BE2C (cell line): ENCODE data around the gene KRT34. TPM values are rescaled to one million over a fixed set of nuclear protein-coding genes. Genes with fewer than 3 reads are reported as not detected.
"Not testable (repeated sequence)": the region's sequence is repeated elsewhere in the genome, so short reads cannot be mapped to it uniquely, and the experiment has no call there.

ENCODE experiments used
- DNase-seq: peaks from one replicate; pipeline ENCODE4 v3.0.0-alpha.2; 2020
- H3K27me3 ChIP-seq: fragments of 250-450 bp; sonication (Bioruptor Pico); 2 replicates; pipeline ENCODE4 v1.5.1; 2020; ENCODE audit warnings: mild to moderate bottlenecking
- H3K36me3 ChIP-seq: fragments of 250-450 bp; sonication (Bioruptor Pico); 2 replicates; pipeline ENCODE4 v1.5.1; 2020; ENCODE audit warnings: mild to moderate bottlenecking
- H3K4me1 ChIP-seq: fragments of 250-450 bp; sonication (Bioruptor Pico); 2 replicates; pipeline ENCODE4 v1.5.1; 2020
- H3K4me3 ChIP-seq: 2 replicates; pipeline ENCODE4 v1.5.1; 2011; ENCODE audit warnings: low read depth, low read length
- H3K9me3 ChIP-seq: fragments of 250-450 bp; sonication (Bioruptor Pico); 2 replicates; pipeline ENCODE4 v1.5.1; 2020
- CTCF ChIP-seq: IDR thresholded peaks from 2 replicates; pipeline ENCODE4 v1.5.1; 2012; ENCODE audit warnings: mild to moderate bottlenecking, low read depth, low read length
- polyA plus RNA-seq: library from polyadenylated mRNA; unstranded; fragments of >200 nt; gene quantifications from one replicate; pipeline ENCODE4 v1.2.1, GENCODE V29; 2012; ENCODE audit warnings: low read depth, missing spikeins; ENCODE audit not compliant: insufficient read length, insufficient read depth

The KRT34 gene
- polyA plus RNA-seq, result not detected

- not testable (repeated sequence) for H3K9me3 ChIP-seq, H3K4me1 ChIP-seq, H3K36me3 ChIP-seq, H3K4me3 ChIP-seq, DNase-seq
- peaks cover 35% of the 10 kb centered on the region for H3K27me3 ChIP-seq
These were observed at the start of gene KRT34 for GRCh38 chr17:41381943-41382342. KRT34 (minus strand) TSS chr17:41382306; CDS start chr17:41382246, 60 bp downstream.

DNA sequence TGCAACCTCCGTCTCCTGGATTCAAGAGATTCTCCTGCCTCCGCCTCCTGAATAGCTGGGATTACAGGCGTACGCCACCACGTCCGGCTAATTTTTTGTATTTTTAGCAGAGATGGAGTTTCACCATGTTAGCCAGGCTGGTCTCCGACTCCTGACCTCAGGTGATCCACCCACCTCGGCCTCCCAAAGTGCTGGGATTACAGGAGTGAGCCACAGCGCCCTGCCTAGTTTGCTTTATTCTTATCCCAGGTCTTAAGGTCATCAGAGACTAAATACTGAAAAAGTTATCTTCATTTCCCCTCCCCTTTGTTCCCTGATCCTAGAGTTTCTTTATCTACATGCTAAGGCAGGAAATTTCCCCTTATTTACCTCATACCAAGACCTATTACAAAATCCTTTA is 48.3 kb upstream of the KRT34 start:
- not testable (repeated sequence) for DNase-seq, H3K9me3 ChIP-seq, H3K4me3 ChIP-seq, H3K36me3 ChIP-seq, H3K4me1 ChIP-seq, H3K27me3 ChIP-seq

DNA sequence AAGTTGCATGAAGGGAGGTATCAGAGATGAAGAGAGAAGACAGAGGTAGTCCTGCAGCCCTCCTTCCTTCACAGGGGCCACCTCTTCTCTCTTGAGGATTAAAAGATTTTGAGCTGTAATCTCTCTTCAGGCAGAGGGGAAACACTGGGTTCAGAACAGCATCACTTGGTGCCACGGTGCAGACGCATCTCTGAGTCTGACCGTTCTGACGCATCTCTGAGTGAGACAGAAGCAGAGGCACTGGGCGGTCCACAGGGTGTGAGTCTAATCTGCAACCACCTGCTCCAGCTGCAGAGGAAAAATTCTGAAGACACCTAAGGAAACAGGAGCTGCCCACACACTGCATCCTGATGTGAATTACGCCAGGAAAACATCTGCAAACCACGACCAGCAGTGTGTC is 47.6 kb upstream of the KRT34 start:
- Histone ChIP-seq H3K4me3 (no peak overlapping the region), H3K4me1 (no peaks in the 10 kb centered on the region), H3K9me3 (no peaks in the 10 kb centered on the region), H3K27me3 (no peaks in the 10 kb centered on the region; the same call in 1 of the 2 replicates), H3K36me3 (no peaks in the 10 kb centered on the region)
- TF ChIP-seq CTCF, result no peak
- no peak for DNase-seq

DNA sequence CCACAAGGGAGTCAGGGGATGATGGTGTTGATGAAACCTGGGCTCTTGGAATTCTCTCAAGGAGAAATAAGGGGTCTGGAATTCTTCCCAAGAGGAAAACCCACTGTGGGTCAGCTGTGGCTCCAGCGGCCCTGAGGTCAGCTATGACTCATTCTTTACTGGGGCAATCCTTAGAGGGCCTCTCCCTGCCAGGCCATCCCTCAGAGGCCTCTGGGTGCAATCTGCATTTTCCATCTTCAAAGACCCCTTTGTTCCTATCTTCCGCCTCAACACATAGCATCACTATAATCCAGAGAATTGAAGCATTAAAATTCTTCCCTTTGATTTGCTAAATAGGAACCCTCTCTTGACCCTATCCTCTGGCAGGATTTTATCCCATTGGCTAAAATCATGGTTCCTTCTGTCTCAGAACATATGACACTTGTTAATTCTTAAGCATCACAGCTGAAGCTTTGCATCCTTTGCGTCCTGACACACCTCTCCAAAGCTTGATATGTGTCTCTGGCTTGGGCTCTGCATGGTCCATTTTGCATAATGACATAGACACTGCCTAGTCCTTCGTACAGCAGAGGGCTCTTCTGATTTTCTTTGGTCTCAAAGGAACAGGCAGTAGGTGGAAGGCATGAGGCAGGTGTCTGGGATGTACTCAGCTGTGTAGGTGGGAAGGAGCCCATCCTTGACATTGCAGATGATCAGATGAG is 46.6 kb upstream of the KRT34 start:
- Histone ChIP-seq H3K4me3 (no peak overlapping the region), H3K27me3 (no peaks in the 10 kb centered on the region; the same call in 1 of the 2 replicates), H3K9me3 (no peaks in the 10 kb centered on the region), H3K4me1 (no peaks in the 10 kb centered on the region), H3K36me3 (no peaks in the 10 kb centered on the region)
- no peak for TF ChIP-seq CTCF
- DNase-seq, result no peak

- no peaks in the 10 kb centered on the region for H3K36me3 ChIP-seq
- no peaks in the 10 kb centered on the region for H3K27me3 ChIP-seq
- H3K4me3 ChIP-seq, result no peak within 1 kb of the TSS
- no peak for DNase-seq
- TF ChIP-seq CTCF, result no peak
- no peaks in the 10 kb centered on the region for H3K9me3 ChIP-seq
- peaks cover 8% of the 10 kb centered on the region for H3K4me1 ChIP-seq
These were observed 42.1 kb upstream of the KRT34 start, which contains the start of gene KRT37 for GRCh38 chr17:41424111-41424635. KRT37 (minus strand) TSS chr17:41424585; CDS start chr17:41424523, 62 bp downstream.

GRCh38 chr17:41422586-41422985 is 40.5 kb upstream of the KRT34 start:
- DNase-seq, H3K4me3 ChIP-seq, H3K9me3 ChIP-seq, H3K4me1 ChIP-seq, H3K36me3 ChIP-seq, H3K27me3 ChIP-seq: not testable (repeated sequence)

GRCh38 chr17:41421617-41422016 is 39.5 kb upstream of the KRT34 start:
- H3K4me3 ChIP-seq, result no peak overlapping the region
- no peak for TF ChIP-seq CTCF

More at GRCh38 chr17:41421617-41422016, 39.5 kb upstream of the KRT34 start:
- Histone ChIP-seq H3K27me3 (no peaks in the 10 kb centered on the region), H3K36me3 (no peaks in the 10 kb centered on the region), H3K9me3 (no peaks in the 10 kb centered on the region), H3K4me1 (peaks cover 8% of the 10 kb centered on the region)
- no peak for DNase-seq
